DMS53 (cell line): ENCODE data around the gene DLGAP1.
"Not testable (repeated sequence)": the region's sequence is repeated elsewhere in the genome, so short reads cannot be mapped to it uniquely, and the experiment has no call there.

Experiments
- DNase-seq: peaks from one replicate; lab custom pipeline; 2025; lab: John Stamatoyannopoulos, UW

DLGAP1 gene

DNA sequence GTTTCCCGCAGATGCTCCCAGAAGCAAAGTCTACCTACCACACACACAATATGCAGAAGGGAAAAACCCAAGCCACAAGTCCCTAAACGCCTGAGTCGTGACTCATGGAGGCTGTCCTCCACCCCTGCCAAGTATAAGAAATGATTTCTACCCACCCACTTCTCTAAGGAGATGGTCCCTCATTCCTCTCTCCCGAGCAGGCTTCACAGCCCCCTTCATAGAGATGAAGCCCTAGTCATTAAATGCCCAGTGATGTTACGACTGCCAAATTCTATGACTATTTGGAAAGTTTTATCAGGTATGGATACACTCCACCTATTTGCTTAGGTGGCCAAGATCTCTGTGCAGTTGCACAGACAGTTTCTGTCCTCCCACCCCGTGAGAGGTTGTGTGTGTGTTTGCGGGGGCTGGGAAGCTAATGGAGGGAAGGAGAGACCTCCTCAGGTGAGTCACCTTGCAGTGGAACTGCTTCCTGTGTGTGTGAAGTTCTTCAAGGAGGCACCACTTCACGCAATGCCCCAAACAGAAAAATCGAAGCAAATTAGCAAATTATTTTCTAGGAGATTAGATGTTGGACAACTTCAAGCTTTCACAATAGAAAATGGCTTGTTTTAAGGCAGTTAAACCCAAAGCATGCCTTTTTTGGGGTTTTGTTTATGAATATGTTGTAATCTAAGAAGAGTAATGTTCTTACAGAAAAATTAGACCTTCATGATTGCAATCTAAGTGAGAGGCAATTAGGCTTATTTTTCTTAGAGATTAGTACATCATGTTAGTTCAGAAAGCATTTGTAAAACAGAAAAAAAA lies 830.0 kb downstream of the DLGAP1 start:
- DNase-seq: peak; percentile 74

DNA sequence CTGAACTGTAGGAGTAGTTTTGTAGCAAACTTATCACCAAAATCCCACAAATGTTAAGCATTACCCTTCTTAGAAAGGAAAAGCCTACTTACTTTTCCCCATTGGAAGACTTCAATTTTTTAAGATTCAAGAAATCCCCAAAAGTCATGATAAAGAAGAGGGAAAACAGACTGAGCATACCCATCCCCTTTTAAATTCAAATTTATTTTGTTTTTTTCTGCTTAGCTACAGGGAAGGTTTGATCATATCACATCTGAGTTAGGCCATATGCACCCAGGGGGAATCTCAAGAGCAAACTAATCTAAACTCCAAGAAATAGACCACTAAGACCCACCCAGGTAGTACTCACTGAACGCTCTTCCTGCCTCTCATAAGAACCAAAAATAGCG lies 830.6 kb downstream of the DLGAP1 start:
- DNase-seq: no peak

GRCh38 chr18:3623769-3624545 lies 831.1 kb downstream of the DLGAP1 start:
- DNase-seq: peak; percentile 98

GRCh38 chr18:3620146-3621119 lies 834.7 kb downstream of the DLGAP1 start:
- DNase-seq: no peak

DNA sequence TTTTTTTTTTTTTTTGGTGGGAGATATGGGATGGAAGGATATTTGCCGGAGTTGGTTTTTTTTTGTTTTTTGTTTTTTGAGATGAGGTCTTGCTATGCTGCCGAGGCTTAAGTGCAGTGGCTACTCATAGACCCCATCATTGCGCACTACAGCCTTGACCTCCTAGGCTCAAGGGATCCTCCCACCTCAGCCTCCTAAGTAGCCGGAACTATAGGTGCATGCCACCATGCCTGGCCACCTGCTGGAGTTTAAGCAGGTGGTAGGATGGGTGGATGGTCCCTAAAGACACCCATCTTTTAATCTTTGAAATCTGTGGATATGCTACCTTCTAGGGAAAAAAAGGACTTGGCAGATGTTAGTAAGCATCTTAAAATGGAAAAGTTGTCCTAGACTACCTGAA lies 835.4 kb downstream of the DLGAP1 start:
- no peak for DNase-seq

GRCh38 chr18:3619222-3619621 lies 835.9 kb downstream of the DLGAP1 start:
- DNase-seq: no peak

DNA sequence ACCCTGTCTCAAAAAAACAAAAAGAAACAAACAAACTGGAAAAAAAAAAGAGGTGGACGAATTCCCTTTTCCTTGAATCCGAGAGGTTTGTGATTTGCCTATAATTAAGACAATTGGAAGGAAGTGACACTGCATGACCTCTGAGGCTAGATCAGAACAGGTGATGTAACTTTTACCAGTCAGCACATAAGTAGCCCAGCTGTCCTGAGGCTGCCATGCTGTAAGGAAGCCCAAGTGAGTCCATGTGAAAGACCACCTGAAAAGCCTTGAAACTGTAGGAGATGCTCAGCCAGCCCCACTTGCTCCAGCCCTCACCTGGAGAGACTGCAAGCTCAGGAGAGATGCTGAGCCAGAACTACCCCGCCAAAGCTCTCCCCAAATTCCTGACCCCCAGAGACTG lies 838.4 kb downstream of the DLGAP1 start:
- DNase-seq: no peak

DNA sequence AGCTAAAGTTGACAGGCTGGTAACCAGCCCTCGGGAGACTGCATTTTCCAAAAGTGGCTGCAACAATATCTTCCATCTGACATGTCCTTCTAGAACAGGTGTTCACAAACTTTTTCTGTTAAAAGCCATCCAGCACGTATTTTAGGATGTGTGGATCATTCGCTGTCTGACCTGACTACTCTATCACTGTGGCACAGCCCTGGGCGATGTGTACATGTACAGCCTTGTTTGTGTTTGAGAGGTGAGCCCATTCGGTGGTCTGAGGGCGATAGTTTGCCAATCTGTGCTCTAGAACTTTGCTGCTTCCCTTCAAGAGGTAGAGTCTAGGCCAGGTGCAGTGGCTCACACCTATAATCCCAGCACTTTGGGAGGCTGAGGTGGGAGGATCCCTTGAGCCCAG lies 839.0 kb downstream of the DLGAP1 start:
- DNase-seq: no peak

- DNase-seq: no peak
Measured at GRCh38 chr18:3615374-3615985, 839.6 kb downstream of the DLGAP1 start.

DNA sequence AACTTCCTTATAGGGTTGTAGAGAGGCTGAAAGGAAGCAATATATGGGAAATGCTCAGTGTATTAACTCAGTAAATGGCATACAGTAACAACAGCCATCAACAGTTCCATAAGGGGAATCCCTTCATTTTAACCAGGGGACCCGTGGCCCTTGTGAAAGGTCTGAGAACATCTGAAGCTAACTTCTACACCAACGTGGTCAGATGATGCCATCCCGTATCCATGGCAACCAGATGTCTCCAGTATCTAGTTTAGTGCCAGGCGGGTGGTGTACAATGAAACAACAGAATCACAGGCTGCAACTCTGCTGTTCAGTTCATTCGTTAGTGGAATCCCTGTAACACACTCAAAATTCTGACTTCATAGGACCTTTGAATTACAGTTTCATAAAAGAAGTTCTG lies 842.8 kb downstream of the DLGAP1 start:
- peak; percentile 62 for DNase-seq

- DNase-seq: no peak
Measured at GRCh38 chr18:3611313-3612090, 843.6 kb downstream of the DLGAP1 start.

GRCh38 chr18:3610813-3611212 lies 844.3 kb downstream of the DLGAP1 start:
- no peak for DNase-seq

- DNase-seq: no peak
Measured at GRCh38 chr18:3610188-3610708, 844.9 kb downstream of the DLGAP1 start.

GRCh38 chr18:3608488-3608887 lies 846.6 kb downstream of the DLGAP1 start:
- no peak for DNase-seq

DNA sequence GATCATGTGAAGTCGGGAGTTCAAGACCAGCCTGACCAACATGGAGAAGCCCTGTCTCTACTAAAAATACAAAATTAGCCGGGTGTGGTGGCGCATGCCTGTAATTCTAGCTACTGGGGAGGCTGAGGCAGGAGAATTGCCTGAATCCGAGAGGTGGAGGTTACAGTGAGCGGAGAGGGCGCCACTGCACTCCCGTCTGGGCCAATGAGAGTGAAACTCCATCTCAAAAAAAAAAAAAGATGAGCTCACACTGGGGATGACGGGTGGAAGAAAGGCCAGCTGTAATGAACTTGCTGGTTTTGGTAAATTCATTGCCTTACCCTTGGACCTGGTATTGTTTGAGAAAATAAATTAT lies 847.0 kb downstream of the DLGAP1 start:
- DNase-seq: not testable (repeated sequence)

- DNase-seq: no peak
Measured at GRCh38 chr18:3607309-3608098, 847.6 kb downstream of the DLGAP1 start.

- not testable (repeated sequence) for DNase-seq
Measured at GRCh38 chr18:3606863-3607262, 848.2 kb downstream of the DLGAP1 start.

- peak; percentile 57 for DNase-seq
Measured at GRCh38 chr18:3605954-3606443, 849.1 kb downstream of the DLGAP1 start.

DNA sequence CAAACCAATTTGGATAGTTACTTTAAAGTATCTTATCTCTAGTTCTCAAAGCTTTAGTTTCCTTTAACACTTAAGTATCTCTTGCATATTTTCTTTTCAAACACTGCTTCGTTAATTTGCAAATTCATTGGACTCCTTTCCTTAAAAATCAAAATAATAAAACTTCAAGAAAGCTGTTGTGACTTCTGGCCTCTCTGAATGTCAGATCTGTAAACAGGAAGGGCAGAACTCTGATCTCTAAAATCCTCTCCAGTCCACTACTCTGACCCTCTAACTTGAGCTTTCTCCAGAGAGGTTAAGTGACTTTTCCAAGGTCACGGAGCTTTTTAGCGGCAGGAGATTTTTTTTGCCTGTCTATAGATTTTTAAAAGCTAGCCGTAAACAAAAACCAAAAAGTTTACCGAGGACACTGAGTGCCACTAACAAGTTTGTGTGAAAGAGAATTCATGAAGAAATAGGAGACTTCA lies 849.6 kb downstream of the DLGAP1 start:
- DNase-seq: peak; percentile 45
